ENCODE measurements around the gene ORM1. TPM values are rescaled to one million over a fixed set of nuclear protein-coding genes. Genes with fewer than 3 reads are reported as not detected.

ORM1 gene
- total and polyA plus RNA-seq, 9 donors, result 0.30 to 11.9 (median 2.1) TPM; not detected in 4

DNA sequence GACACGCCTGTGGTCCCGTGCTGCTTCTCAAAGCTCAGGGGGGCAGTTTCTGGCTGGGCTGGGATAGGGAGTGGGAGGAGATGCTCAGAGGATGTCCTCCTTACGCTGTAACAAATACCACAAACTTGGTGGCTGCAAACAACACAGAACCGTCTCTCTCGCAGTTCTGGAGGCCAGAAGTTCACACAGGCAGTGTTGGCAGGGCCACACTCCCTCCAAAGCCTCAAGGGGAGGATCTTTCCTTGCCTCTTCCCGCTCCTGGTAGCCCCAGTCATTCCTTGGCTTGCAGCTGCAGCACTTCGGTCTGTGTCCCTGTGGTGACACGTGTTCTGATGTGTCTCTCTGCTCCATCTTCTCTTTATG, 10.4 kb upstream of the ORM1 start:
- peak in 2 of 5 donors; percentile 5 to 13 for DNase-seq
- intact Hi-C loops (cut with DNase I), result no loop called here
- H3K4me1 ChIP-seq (ENCODE audit: insufficient read depth), result no peaks in the 10 kb centered on the region
- 73 to 82% (median 75%) methylated on average over 8 of the region's 8 CpGs for WGBS, 3 donors
- no peak overlapping the region for H3K4me3 ChIP-seq
- TF ChIP-seq EP300 (IDR thresholded peaks at IDR 0.05), result no peak
- TF ChIP-seq, protein P1, sequence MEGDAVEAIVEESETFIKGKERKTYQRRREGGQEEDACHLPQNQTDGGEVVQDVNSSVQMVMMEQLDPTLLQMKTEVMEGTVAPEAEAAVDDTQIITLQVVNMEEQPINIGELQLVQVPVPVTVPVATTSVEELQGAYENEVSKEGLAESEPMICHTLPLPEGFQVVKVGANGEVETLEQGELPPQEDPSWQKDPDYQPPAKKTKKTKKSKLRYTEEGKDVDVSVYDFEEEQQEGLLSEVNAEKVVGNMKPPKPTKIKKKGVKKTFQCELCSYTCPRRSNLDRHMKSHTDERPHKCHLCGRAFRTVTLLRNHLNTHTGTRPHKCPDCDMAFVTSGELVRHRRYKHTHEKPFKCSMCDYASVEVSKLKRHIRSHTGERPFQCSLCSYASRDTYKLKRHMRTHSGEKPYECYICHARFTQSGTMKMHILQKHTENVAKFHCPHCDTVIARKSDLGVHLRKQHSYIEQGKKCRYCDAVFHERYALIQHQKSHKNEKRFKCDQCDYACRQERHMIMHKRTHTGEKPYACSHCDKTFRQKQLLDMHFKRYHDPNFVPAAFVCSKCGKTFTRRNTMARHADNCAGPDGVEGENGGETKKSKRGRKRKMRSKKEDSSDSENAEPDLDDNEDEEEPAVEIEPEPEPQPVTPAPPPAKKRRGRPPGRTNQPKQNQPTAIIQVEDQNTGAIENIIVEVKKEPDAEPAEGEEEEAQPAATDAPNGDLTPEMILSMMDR (IDR thresholded peaks at IDR 0.05), result no peak
- TF ChIP-seq POLR2A (IDR thresholded peaks at IDR 0.05), result no peak
- H3K27me3 ChIP-seq, result no peaks in the 10 kb centered on the region
- no peaks in the 10 kb centered on the region for H3K36me3 ChIP-seq
- no peak overlapping the region for H3K27ac ChIP-seq
- no peaks in the 10 kb centered on the region for H3K9me3 ChIP-seq

- Histone ChIP-seq H3K27ac (no peak overlapping the region), H3K9me3 (no peaks in the 10 kb centered on the region), H3K4me3 (no peak overlapping the region), H3K27me3 (no peaks in the 10 kb centered on the region), H3K4me1 (ENCODE audit: insufficient read depth) (no peaks in the 10 kb centered on the region), H3K36me3 (no peaks in the 10 kb centered on the region)
- intact Hi-C loops (cut with DNase I), result no loop called here
- 85 to 87% (median 87%) methylated on average over 8 of the region's 8 CpGs for WGBS, 3 donors
- peak in 3 of 5 donors; percentile 1 to 5 (median 2) for DNase-seq
- TF ChIP-seq, protein P1 (IDR thresholded peaks at IDR 0.05), result no peak
- no peak for TF ChIP-seq POLR2A (IDR thresholded peaks at IDR 0.05)
- TF ChIP-seq EP300 (IDR thresholded peaks at IDR 0.05), result no peak
These were observed 9.7 kb upstream of the ORM1 start for GRCh38 chr9:114313186-114313585.

DNA sequence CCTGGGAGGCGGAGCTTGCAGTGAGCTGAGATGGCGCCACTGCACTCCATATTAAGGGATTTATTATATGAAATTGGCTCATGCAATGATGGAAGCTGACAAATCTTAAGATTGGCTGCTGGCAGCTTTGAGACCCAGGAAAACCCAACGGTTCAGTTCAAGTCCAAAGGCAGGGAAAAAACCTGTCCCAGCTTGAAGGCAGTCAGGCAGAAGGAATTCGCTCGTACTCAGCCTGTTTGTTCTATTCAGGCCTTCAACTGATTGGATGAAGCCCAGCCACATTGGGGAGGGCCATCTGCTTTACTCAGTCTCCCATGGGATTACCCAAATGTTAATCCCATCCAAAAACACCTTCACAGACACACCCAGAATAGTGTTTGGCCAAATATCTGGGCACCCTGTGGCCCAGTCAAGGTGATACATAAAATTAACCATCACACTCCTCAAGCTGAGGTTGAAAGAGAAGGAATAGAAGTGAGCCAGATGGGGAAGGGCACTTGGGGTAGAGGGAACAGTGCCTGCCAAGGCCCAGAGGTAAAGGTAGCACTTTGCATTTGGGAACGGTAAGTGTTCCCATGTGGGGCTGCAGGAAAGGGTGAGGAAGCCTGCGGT, 8.5 kb upstream of the ORM1 start:
- peak in 1 of 5 donors; percentile 2 for DNase-seq
- TF ChIP-seq EP300 (IDR thresholded peaks at IDR 0.05), result no peak
- no peak overlapping the region for H3K27ac ChIP-seq
- H3K36me3 ChIP-seq, result no peaks in the 10 kb centered on the region
- H3K4me3 ChIP-seq, result no peak overlapping the region
- H3K9me3 ChIP-seq, result no peaks in the 10 kb centered on the region
- H3K27me3 ChIP-seq, result no peaks in the 10 kb centered on the region
- intact Hi-C loops (cut with DNase I), result no loop called here
- H3K4me1 ChIP-seq (ENCODE audit: insufficient read depth), result no peaks in the 10 kb centered on the region
- WGBS, 3 donors, result 81 to 87% (median 84%) methylated on average over 7 of the region's 7 CpGs

DNA sequence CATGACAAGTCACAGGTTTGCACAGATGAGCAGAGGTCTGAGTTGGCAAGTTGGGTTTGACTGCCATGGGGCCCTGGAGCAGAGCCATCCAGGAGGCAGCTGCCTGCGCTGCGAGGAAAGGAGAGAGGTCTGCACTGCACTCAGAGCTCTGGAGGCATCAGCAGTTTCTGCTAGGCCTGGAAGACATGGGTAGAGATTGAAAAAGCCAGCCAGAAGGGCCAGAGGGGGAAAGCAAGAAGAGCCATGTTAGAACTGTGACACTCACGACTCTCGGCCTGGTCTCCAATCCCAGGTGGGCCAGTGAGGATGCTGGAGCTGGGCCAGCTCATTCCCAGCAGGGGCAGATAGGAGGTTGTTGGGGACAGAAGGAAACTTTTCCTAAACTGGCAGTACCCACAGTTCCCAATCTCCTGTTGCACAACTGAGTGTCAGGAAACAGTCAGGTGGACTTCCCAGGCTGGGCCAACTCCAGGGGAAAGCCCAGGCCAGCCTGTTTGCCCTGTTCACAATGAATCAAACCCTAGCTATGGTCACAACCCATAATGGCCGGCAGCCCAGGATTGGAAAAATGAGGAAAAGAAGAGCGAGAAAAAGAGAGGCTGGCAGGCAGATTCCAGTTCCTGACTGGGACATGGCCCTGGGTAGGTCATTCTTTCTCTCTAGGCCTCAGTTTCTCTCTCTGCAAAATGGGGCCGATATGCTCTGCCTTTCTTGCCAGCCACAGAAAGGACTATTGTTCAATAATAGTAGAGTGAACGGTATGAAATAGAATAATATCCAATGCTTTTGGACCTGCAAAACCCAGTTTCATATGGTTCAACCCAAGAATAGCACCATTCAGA, 7.8 kb upstream of the ORM1 start:
- H3K36me3 ChIP-seq, result no peaks in the 10 kb centered on the region
- DNase-seq, result peak in 4 of 5 donors; percentile 4 to 34 (median 14)

More for the DNA sequence above, 7.8 kb upstream of the ORM1 start:
- H3K27ac ChIP-seq, result no peak overlapping the region
- intact Hi-C loops (cut with DNase I), result no loop called here
- no peak overlapping the region for H3K4me3 ChIP-seq
- no peaks in the 10 kb centered on the region for H3K4me1 ChIP-seq (ENCODE audit: insufficient read depth)
- 74 to 82% (median 77%) methylated on average over 8 of the region's 8 CpGs for WGBS, 3 donors
- H3K27me3 ChIP-seq, result no peaks in the 10 kb centered on the region
- H3K9me3 ChIP-seq, result no peaks in the 10 kb centered on the region
- TF ChIP-seq POLR2A (IDR thresholded peaks at IDR 0.05) (no peak), EP300 (IDR thresholded peaks at IDR 0.05) (no peak)
- TF ChIP-seq, protein P1 (IDR thresholded peaks at IDR 0.05), result no peak
